GM10248 (cell line): ENCODE results near the gene SLC13A3.

Experiments used
- CTCF ChIA-PET: fragments of 300-600 bp; sonication (Branson Sonifier 250); formaldehyde crosslinking; extraction: SDS; loops from one replicate; lab custom pipeline; 2021; ENCODE audit warnings: antibody characterized with exemption; lab: Yijun Ruan, JAX
- POLR2A ChIA-PET: fragments of 350-650 bp; sonication (Branson Sonifier 250); formaldehyde crosslinking; extraction: SDS; loops from one replicate; lab custom pipeline; 2020; ENCODE audit warnings: antibody characterized with exemption; lab: Yijun Ruan, JAX
- DNase-seq: peaks from one replicate; pipeline ENCODE4 v3.0.0; 2012; ENCODE audit errors: extremely low spot score
- TF ChIP-seq, protein P1 (sequence below): IDR thresholded peaks from 2 replicates; pipeline ENCODE4 v1.5.1; 2012; ENCODE audit warnings: mild to moderate bottlenecking, low read depth; ENCODE audit errors: extremely low read depth, missing control alignments, control extremely low read depth

The SLC13A3 gene

DNA sequence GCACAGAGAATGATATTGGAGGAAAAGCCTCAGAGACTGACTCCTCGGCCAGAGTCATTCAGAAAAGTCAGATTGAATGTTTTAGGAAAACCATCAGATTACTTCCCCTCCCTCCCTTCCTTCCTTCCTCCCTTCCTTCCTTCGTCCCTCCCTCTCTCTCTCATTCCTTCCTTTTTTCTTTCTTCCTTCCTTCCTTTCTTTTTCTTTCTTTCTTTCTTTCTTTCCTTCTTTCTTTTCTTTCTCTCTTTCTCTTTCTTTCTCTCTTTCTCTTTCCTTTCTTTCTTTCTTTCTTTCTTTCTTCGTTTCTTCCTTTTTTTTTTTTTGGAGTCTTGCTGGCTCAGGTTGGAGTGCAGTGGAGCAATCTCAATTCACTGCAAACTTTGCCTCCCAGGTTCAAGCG lies 108.2 kb downstream of the SLC13A3 start:
- ChIA-PET POLR2A (no interaction called here), CTCF (no interaction called here)
- TF ChIP-seq, protein P1, sequence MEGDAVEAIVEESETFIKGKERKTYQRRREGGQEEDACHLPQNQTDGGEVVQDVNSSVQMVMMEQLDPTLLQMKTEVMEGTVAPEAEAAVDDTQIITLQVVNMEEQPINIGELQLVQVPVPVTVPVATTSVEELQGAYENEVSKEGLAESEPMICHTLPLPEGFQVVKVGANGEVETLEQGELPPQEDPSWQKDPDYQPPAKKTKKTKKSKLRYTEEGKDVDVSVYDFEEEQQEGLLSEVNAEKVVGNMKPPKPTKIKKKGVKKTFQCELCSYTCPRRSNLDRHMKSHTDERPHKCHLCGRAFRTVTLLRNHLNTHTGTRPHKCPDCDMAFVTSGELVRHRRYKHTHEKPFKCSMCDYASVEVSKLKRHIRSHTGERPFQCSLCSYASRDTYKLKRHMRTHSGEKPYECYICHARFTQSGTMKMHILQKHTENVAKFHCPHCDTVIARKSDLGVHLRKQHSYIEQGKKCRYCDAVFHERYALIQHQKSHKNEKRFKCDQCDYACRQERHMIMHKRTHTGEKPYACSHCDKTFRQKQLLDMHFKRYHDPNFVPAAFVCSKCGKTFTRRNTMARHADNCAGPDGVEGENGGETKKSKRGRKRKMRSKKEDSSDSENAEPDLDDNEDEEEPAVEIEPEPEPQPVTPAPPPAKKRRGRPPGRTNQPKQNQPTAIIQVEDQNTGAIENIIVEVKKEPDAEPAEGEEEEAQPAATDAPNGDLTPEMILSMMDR = no peak
- no peak for DNase-seq

DNA sequence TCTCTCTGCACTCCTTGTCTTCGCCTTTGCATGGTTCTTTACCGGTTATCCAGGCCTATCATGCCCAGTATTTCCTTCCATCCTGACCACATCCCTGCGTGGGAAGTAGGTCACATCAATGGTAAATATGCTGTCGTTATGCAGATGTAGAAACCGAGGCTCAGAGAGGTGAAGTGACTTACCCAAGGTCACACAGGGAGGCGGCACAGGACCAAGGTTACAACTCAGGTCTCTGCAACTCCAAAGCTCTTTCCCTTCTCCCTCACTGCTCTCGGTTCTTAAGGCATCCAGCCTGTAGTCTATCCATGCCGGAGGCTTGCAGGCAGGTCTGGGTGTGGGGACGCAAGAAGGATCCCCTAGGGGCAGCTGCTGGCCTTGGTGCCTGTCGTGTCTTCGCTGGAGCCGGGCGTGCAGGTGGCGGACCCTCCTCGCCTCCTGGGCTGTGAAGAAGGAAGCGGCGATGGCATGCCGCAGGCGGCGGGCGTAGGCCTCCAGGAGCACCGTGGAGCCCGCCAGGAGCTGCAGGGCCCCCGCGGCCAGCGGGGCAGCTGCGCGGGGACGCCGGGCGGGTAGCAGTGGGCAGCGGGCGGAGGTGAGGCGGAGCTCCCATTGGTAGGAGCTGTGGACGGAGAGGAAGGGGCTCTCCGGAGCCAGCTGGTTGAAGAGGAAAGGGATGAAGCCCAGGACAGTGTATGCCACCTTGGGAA lies 109.9 kb downstream of the SLC13A3 start:
- POLR2A ChIA-PET = no interaction called here
- CTCF ChIA-PET = interaction anchor here (0.9 to 2.5 kb wide), 5 partner anchors 10 to 142 kb away, joined by 3 to 9 read pairs (median 4); partner anchors contain the start of gene OCSTAMP
- DNase-seq = no peak
- TF ChIP-seq, protein P1 = no peak

DNA sequence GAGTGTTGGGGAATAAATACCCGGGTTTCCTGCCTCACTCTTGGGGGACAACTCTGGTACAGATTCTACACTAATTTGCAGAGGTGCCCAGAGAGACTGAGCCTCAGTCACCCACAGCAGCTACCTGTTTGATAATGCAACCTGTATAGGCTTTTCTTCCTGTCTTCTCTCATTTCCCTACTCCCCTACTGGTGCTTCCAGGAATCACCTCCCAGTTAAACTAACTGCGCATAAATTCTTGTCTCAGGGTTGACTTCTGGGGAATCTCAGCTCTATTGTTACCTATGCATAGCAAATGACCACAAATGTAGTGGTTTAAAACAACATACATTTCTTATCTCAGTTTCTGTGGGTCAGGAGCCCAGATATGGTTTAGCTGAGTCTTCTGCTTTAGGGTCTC lies 112.1 kb downstream of the SLC13A3 start:
- TF ChIP-seq, protein P1 = no peak
- ChIA-PET POLR2A (no interaction called here), CTCF (interaction anchor here (1.0 to 2.5 kb wide), 8 partner anchors 10 to 143 kb away, joined by 3 to 9 read pairs (median 4); partner anchors contain the start of gene OCSTAMP)
- no peak for DNase-seq

DNA sequence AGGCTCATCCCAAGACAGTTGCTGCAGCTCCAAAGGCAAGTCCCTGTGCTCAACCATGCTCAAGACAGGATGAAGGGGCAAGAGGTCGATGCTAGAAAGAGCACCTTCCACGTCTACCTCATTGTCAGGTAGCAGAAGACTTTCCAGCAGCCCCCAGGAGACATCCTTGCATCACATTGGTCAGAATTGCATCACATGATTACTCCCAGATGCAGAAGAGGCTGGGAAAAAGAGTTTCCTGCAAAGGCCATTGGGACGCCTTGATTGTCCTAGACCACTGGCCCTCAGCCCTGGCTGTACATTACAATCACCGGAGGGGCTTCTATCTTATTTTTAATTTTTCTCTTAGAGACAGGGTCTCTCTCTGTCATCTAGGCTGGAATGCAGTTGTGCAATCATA lies 120.6 kb downstream of the SLC13A3 start:
- CTCF ChIA-PET = interaction anchor here (0.6 kb wide), 1 partner anchor 24 kb away, joined by 3 read pairs; no protein-coding TSS in a partner anchor

DNA sequence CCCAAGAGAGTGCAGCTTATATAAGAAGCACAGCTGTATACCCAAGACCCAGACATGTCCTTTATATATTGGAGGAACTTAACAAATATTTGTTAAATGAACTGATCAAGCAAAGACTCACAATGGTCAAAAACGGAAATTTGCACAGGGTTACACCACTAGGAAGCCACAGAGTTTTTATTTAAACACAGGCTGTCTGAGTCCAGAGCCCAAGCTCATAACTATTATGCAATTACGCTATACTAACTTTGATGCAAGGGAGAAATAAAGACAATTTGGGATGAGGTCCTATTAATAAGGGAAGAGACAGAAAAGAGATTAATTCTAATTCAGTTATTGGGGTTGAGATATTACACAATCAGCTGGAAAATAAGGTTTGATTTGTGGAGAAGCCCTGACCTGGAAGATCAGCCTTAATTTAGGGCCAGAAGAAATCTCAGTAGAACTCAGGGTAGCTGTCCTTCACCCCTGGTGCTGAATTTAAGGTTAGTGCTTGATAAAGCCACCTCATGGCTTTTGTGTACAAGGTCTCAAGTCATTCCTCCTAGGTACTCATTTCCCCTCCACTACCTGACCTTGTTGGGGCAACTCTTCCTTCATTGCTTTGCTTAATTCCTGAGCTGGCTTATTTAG lies 127.4 kb downstream of the SLC13A3 start:
- TF ChIP-seq, protein P1 = no peak
- CTCF ChIA-PET = interaction anchor here (0.8 to 8.6 kb wide), 5 partner anchors 11 to 158 kb away, joined by 3 to 93 read pairs (median 4); partner anchors contain the start of gene ZNF334
- POLR2A ChIA-PET = no interaction called here
- DNase-seq = no peak

More for the DNA sequence above, 120.6 kb downstream of the SLC13A3 start:
- DNase-seq = no peak
- POLR2A ChIA-PET = no interaction called here
- TF ChIP-seq, protein P1 = no peak

DNA sequence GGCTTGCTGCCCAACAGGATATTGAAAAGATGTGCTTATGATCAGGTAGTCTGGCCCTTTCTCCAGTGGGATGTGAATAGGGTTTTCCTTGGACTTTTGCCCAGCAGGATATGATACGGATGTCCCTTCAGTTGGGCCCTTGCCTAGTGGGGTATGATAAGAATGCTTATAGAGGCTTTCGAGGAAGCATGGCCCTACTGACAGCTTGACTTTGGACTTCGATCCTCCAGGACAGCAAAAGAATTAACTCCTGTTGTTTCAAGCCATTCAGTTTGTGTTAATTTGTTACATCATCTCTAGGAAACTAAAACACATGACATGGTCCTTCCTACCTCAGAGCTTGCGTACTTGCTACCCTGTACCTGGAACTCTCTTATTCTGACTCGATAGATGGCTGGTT lies 128.2 kb downstream of the SLC13A3 start:
- DNase-seq = no peak
- TF ChIP-seq, protein P1 = no peak
- POLR2A ChIA-PET = no interaction called here
- CTCF ChIA-PET = interaction anchor here (0.9 to 8.6 kb wide), 9 partner anchors 10 to 229 kb away, joined by 3 to 93 read pairs (median 6); partner anchors contain the start of gene ZNF334
